Activated T-helper 1 cell treated with anti-CD3 and anti-CD28 coated beads, Interleukin-12 subunit alpha, Interleukin-12 subunit beta, Interleukin-2, Interleukin-4 antibody, amounts not matched to agents 30 ng/mL and 10 ng/mL and 1 ng/mL, durations not matched to agents 14 hours and 24 hours and 36 hours (primary cell): ENCODE results near the gene TRAF1. TPM values are rescaled to one million over a fixed set of nuclear protein-coding genes. Genes with fewer than 3 reads are reported as not detected.

Experiments used
- DNase-seq: peaks from one replicate; pipeline ENCODE4 v3.0.0; 2021; ENCODE audit warnings: low spot score
- H3K27ac Mint-ChIP-seq: one replicate; pipeline ENCODE4 v1.8.0; 2021; ENCODE audit warnings: mild to moderate bottlenecking, mixed read lengths
- H3K27me3 Mint-ChIP-seq: one replicate; pipeline ENCODE4 v1.8.0; 2022; ENCODE audit warnings: mild to moderate bottlenecking, moderate library complexity, mixed read lengths; ENCODE audit not compliant: insufficient read depth
- H3K36me3 Mint-ChIP-seq: one replicate; pipeline ENCODE4 v1.8.0; 2021; ENCODE audit warnings: low read depth, mixed read lengths
- H3K4me1 Mint-ChIP-seq: one replicate; pipeline ENCODE4 v1.8.0; 2021; ENCODE audit warnings: low read depth, mixed read lengths
- H3K4me3 Mint-ChIP-seq: one replicate; pipeline ENCODE4 v1.8.0; 2021; ENCODE audit warnings: mild to moderate bottlenecking, moderate library complexity, mixed read lengths
- H3K9me3 Mint-ChIP-seq: one replicate; pipeline ENCODE4 v1.8.0; 2021; ENCODE audit warnings: mixed read lengths
- intact Hi-C: fragments of 100-400 bp; cut with micrococcal nuclease; formaldehyde crosslinking; loops from one replicate; pipeline ENCODE4 v1.15.1; 2024
- total RNA-seq: library from RNA; stranded (reverse); gene quantifications from 2 replicates; pipeline ENCODE4 v1.2.3, GENCODE V29; 2022

TRAF1 gene
- total RNA-seq, 1 donor from 2014 or later: 136 TPM

GRCh38 chr9:120885457-120885856 is 41.1 kb downstream of the TRAF1 start:
- peaks cover 17% of the 10 kb centered on the region for H3K36me3 Mint-ChIP-seq
- no peak overlapping the region for H3K4me3 Mint-ChIP-seq
- H3K27me3 Mint-ChIP-seq: no peaks in the 10 kb centered on the region
- H3K27ac Mint-ChIP-seq: no peak overlapping the region
- no peak for DNase-seq
- H3K9me3 Mint-ChIP-seq: no peaks in the 10 kb centered on the region
- peaks cover 48% of the 10 kb centered on the region for H3K4me1 Mint-ChIP-seq
- intact Hi-C loops: no loop called here

- no peaks in the 10 kb centered on the region for H3K27me3 Mint-ChIP-seq
- H3K27ac Mint-ChIP-seq: no peak overlapping the region
- H3K9me3 Mint-ChIP-seq: no peaks in the 10 kb centered on the region
- intact Hi-C loops: no loop called here
- H3K4me3 Mint-ChIP-seq: no peak overlapping the region
- peaks cover 49% of the 10 kb centered on the region for H3K4me1 Mint-ChIP-seq
- DNase-seq: no peak
- peaks cover 19% of the 10 kb centered on the region for H3K36me3 Mint-ChIP-seq
Observed at GRCh38 chr9:120883608-120883996, 43.0 kb downstream of the TRAF1 start.

GRCh38 chr9:120882935-120883607 is 43.5 kb downstream of the TRAF1 start:
- H3K4me3 Mint-ChIP-seq: no peak overlapping the region
- no peaks in the 10 kb centered on the region for H3K27me3 Mint-ChIP-seq
- H3K4me1 Mint-ChIP-seq: peaks cover 51% of the 10 kb centered on the region
- intact Hi-C loops: no loop called here
- peaks cover 16% of the 10 kb centered on the region for H3K36me3 Mint-ChIP-seq
- no peak overlapping the region for H3K27ac Mint-ChIP-seq
- DNase-seq: no peak
- no peaks in the 10 kb centered on the region for H3K9me3 Mint-ChIP-seq

- Mint-ChIP-seq H3K4me3 (peak overlapping the region; percentile 92), H3K36me3 (peaks cover 28% of the 10 kb centered on the region), H3K27ac (peak overlapping the region; percentile 97), H3K9me3 (no peaks in the 10 kb centered on the region), H3K4me1 (peaks cover 65% of the 10 kb centered on the region), H3K27me3 (no peaks in the 10 kb centered on the region)
- intact Hi-C loops: no loop called here
- no peak for DNase-seq
Observed at GRCh38 chr9:120879446-120879845, 47.1 kb downstream of the TRAF1 start.

GRCh38 chr9:120878188-120879130 is 48.1 kb downstream of the TRAF1 start:
- peaks cover 35% of the 10 kb centered on the region for H3K36me3 Mint-ChIP-seq
- H3K4me1 Mint-ChIP-seq: peaks cover 65% of the 10 kb centered on the region
- intact Hi-C loops: no loop called here
- peak overlapping the region; percentile 97 for H3K27ac Mint-ChIP-seq
- no peaks in the 10 kb centered on the region for H3K27me3 Mint-ChIP-seq
- no peak for DNase-seq
- H3K4me3 Mint-ChIP-seq: peak overlapping the region; percentile 92
- H3K9me3 Mint-ChIP-seq: no peaks in the 10 kb centered on the region

GRCh38 chr9:120877276-120878034 is 49.1 kb downstream of the TRAF1 start:
- peaks cover 45% of the 10 kb centered on the region for H3K36me3 Mint-ChIP-seq
- H3K27ac Mint-ChIP-seq: peak overlapping the region; percentile 97
- no peaks in the 10 kb centered on the region for H3K27me3 Mint-ChIP-seq
- DNase-seq: peak; percentile 65
- no peaks in the 10 kb centered on the region for H3K9me3 Mint-ChIP-seq
- peak overlapping the region; percentile 92 for H3K4me3 Mint-ChIP-seq
- intact Hi-C loops: loop anchor here (1.0 to 2.0 kb wide), 3 partner anchors 15 to 197 kb away; partner anchors contain the start of genes CNTRL and FBXW2
- H3K4me1 Mint-ChIP-seq: peaks cover 68% of the 10 kb centered on the region

GRCh38 chr9:120876842-120877240 is 49.8 kb downstream of the TRAF1 start, which contains the start of gene PHF19:
Gene PHF19, minus strand, starts transcription at chr9:120877188. Its CDS starts 2,447 bp downstream, at chr9:120874741.
- no peaks in the 10 kb centered on the region for H3K9me3 Mint-ChIP-seq
- DNase-seq: peak; percentile 44
- H3K27me3 Mint-ChIP-seq: no peaks in the 10 kb centered on the region
- H3K4me3 Mint-ChIP-seq: peak within 1 kb of the TSS; percentile 92
- H3K27ac Mint-ChIP-seq: peak within 1 kb of the TSS; percentile 97
- intact Hi-C loops: loop anchor here (1.0 to 2.0 kb wide), 8 partner anchors 9 to 198 kb away; partner anchors contain the start of genes CNTRL and FBXW2
- peaks cover 51% of the 10 kb centered on the region for H3K36me3 Mint-ChIP-seq
- peaks cover 74% of the 10 kb centered on the region for H3K4me1 Mint-ChIP-seq

- H3K9me3 Mint-ChIP-seq: no peaks in the 10 kb centered on the region
- intact Hi-C loops: loop anchor here (1.0 to 2.0 kb wide), 7 partner anchors 8 to 199 kb away; partner anchors contain the start of genes CNTRL and FBXW2
- H3K4me1 Mint-ChIP-seq: peaks cover 75% of the 10 kb centered on the region
- DNase-seq: peak; percentile 86
- no peaks in the 10 kb centered on the region for H3K27me3 Mint-ChIP-seq
- H3K4me3 Mint-ChIP-seq: peak overlapping the region; percentile 89
- peak overlapping the region; percentile 97 for H3K27ac Mint-ChIP-seq
- peaks cover 51% of the 10 kb centered on the region for H3K36me3 Mint-ChIP-seq
Observed at GRCh38 chr9:120875954-120876841, 50.4 kb downstream of the TRAF1 start.

GRCh38 chr9:120875643-120875953 is 51.0 kb downstream of the TRAF1 start:
- H3K9me3 Mint-ChIP-seq: no peaks in the 10 kb centered on the region
- peak overlapping the region; percentile 89 for H3K4me3 Mint-ChIP-seq
- intact Hi-C loops: no loop called here
- peak overlapping the region; percentile 97 for H3K27ac Mint-ChIP-seq
- no peaks in the 10 kb centered on the region for H3K27me3 Mint-ChIP-seq
- peaks cover 72% of the 10 kb centered on the region for H3K4me1 Mint-ChIP-seq
- H3K36me3 Mint-ChIP-seq: peaks cover 50% of the 10 kb centered on the region
- no peak for DNase-seq

GRCh38 chr9:120875195-120875565 is 51.4 kb downstream of the TRAF1 start:
- intact Hi-C loops: no loop called here
- H3K4me3 Mint-ChIP-seq: peak overlapping the region; percentile 89
- H3K4me1 Mint-ChIP-seq: peaks cover 71% of the 10 kb centered on the region
- H3K9me3 Mint-ChIP-seq: no peaks in the 10 kb centered on the region
- H3K27me3 Mint-ChIP-seq: no peaks in the 10 kb centered on the region
- DNase-seq: no peak
- peaks cover 50% of the 10 kb centered on the region for H3K36me3 Mint-ChIP-seq
- peak overlapping the region; percentile 97 for H3K27ac Mint-ChIP-seq

GRCh38 chr9:120874226-120875194 is 52.1 kb downstream of the TRAF1 start:
- H3K4me3 Mint-ChIP-seq: peak overlapping the region; percentile 89
- DNase-seq: no peak
- H3K27ac Mint-ChIP-seq: peak overlapping the region; percentile 75
- H3K27me3 Mint-ChIP-seq: no peaks in the 10 kb centered on the region
- H3K9me3 Mint-ChIP-seq: no peaks in the 10 kb centered on the region
- H3K36me3 Mint-ChIP-seq: peaks cover 52% of the 10 kb centered on the region
- H3K4me1 Mint-ChIP-seq: peaks cover 70% of the 10 kb centered on the region
- intact Hi-C loops: no loop called here
